Limb (tissue), 2 donors: ENCODE results near the gene SPESP1.

Experiments used
- DNase-seq, 2 donors: peaks; one replicate each; pipeline ENCODE4 v3.0.0-alpha.2; 2016; ENCODE audit errors: extremely low spot score in 2 of 2

Gene SPESP1

DNA sequence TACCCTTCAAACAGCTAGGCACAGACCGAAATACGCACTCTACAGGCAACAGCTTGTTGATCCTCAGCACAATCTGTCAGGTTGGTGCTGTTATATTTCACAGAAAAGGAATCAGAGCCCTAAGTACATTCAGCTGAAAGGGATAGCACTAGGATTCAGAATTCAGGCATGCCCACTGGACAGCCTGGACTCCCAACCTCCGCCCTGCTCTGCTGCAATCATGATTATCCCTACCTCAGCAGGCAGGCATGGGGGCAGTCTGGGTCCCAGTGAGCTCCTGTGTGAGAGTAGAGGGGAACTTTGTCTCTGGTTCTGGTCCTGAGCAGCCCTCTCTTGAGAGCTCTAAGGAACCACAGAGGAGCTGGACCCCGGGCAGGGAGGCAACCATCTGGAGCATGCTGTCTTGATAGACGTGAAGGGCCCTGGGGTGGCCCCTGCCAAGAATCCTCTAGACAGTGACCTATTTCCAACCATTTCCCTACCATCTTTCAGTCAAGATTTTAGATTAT is 60.7 kb downstream of the SPESP1 start:
- no peak for DNase-seq

DNA sequence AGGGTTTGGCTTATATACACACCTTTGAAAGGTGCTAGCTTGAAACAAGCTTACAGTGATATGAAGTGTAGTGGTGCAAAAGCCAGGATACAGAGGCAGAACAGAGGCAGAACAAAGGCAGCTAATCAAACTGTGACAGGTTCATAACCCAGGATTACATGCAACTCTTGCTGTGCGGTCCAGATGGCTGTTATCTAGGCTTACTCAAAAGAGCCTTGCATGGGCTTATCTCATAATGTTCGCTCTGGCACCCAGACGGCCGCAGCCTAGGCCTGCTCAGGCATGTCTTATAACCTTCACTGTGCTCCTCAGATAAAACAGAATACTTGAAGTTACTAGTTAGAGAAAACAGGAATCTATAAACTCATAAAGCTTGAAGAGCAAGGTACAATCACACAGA is 61.4 kb downstream of the SPESP1 start:
- DNase-seq = no peak

- DNase-seq = no peak
Measured at GRCh38 chr15:68992696-68993095, 62.4 kb downstream of the SPESP1 start.

DNA sequence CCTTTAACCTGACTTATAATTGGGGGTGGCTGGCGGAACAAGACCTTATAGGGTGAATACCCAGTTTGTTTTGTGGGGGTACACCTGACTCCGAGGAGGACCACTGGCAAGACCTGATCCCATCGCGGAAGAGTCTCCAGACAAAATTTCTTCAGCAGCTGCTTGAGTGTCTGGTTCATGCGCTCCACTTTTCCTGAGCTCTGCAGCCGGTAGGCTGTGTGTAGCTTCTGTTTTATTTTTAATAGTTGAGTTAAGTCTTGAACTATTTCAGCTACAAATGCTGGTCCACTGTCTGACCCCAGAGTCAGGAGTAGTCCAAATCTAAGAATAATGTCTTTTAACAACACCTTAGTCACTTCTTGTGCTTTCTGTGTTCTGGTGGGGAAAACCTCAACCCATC is 63.0 kb downstream of the SPESP1 start:
- DNase-seq = no peak

DNA sequence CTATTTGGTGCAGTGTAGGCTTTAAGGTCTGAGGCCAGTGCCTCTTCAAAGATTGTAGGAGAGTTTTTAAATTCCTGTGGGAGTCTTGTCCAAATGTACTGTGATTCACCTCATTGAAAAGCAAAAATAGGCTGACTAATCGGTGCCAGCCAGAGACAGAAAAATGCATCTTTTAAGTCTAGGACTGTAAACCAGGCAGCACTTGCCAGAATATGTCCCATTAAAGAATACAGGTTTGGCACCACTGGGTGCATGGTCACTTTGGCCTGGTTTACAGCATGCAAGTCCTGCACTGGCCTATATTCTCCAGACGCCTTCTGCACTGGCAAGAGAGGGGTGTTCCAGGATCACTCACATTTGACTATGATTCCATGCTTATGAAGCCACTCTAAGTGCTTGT is 63.8 kb downstream of the SPESP1 start:
- DNase-seq = no peak

- DNase-seq = no peak
Measured at GRCh38 chr15:68994981-68995761, 64.8 kb downstream of the SPESP1 start.
